K562 (cell line): ENCODE measurements around the gene FBN3. TPM values are rescaled to one million over a fixed set of nuclear protein-coding genes. Genes with fewer than 3 reads are reported as not detected.

Source experiments
- ADNP ChIP-seq: fragments of 200-800 bp; sonication (Bioruptor generic); IDR thresholded peaks from 2 replicates; pipeline ENCODE4 v1.6.1; 2016; ENCODE audit warnings: missing genetic modification characterization, missing compliant biosample characterization
- ARHGAP35 ChIP-seq: fragments of 450-650 bp; IDR thresholded peaks from 2 replicates; pipeline ENCODE4 v1.6.1; 2018; ENCODE audit not compliant: partially characterized antibody
- ASH1L ChIP-seq: fragments of 450-650 bp; IDR thresholded peaks from 2 replicates; pipeline ENCODE4 v1.6.1; 2018; ENCODE audit warnings: borderline replicate concordance, mild to moderate bottlenecking, low read depth; ENCODE audit not compliant: partially characterized antibody
- BCLAF1 ChIP-seq, 2 experiments: fragments of 450-650 bp in 1 of 2; IDR thresholded peaks; 2 replicates each; pipeline ENCODE4 v1.6.1; 2011 to 2017; ENCODE audit warnings: low read depth in 2 of 2, antibody characterized with exemption in 1 of 2, borderline replicate concordance in 1 of 2, low read length in 1 of 2, mild to moderate bottlenecking in 1 of 2, mixed read lengths in 1 of 2; ENCODE audit not compliant: control insufficient read depth in 1 of 2
- C11orf30 ChIP-seq: fragments of 450-650 bp; IDR thresholded peaks from 2 replicates; pipeline ENCODE4 v1.6.1; 2016; ENCODE audit warnings: low read depth, mild to moderate bottlenecking
- CBX2 ChIP-seq: fragments of 200-600 bp; sonication (generic); IDR thresholded peaks from one replicate; pipeline ENCODE4 v1.6.1; 2012; ENCODE audit warnings: mild to moderate bottlenecking, low read length, inconsistent platforms; ENCODE audit not compliant: insufficient read depth, poor library complexity, severe bottlenecking
- CREB5 ChIP-seq: fragments of 250-450 bp; sonication (Bioruptor Pico); IDR thresholded peaks from 2 replicates; pipeline ENCODE4 v1.5.0; 2020; ENCODE audit warnings: mild to moderate bottlenecking
- EHMT2 ChIP-seq: fragments of 450-650 bp; IDR thresholded peaks from 2 replicates; pipeline ENCODE4 v1.6.1; 2018; ENCODE audit warnings: antibody characterized with exemption
- ELK1 ChIP-seq: sonication (generic); formaldehyde crosslinking; IDR thresholded peaks from 2 replicates; pipeline ENCODE4 v1.8.1; 2022; ENCODE audit warnings: missing genetic modification reagents
- MAFG ChIP-seq: fragments of 450-650 bp; conservative IDR thresholded peaks from 2 replicates; pipeline ENCODE4 v1.6.1; 2016; ENCODE audit warnings: missing genetic modification characterization, missing compliant biosample characterization
- NCOA6 ChIP-seq: fragments of 450-650 bp; IDR thresholded peaks from 2 replicates; pipeline ENCODE4 v1.6.1; 2017; ENCODE audit warnings: mild to moderate bottlenecking
- PHB2 ChIP-seq: fragments of 450-650 bp; IDR thresholded peaks from 2 replicates; pipeline ENCODE4 v1.6.1; 2017; ENCODE audit warnings: low read depth
- THRAP3 ChIP-seq: fragments of 450-650 bp; IDR thresholded peaks from 2 replicates; pipeline ENCODE4 v1.6.1; 2016; ENCODE audit warnings: mild to moderate bottlenecking, inconsistent platforms, borderline replicate concordance
- ZBTB7A ChIP-seq: IDR thresholded peaks from 2 replicates; pipeline ENCODE4 v1.6.1; 2011; ENCODE audit warnings: low read depth, mild to moderate bottlenecking, low read length, moderate library complexity, borderline replicate concordance; ENCODE audit not compliant: control insufficient read depth
- ZFPM2 ChIP-seq: fragments of 250-450 bp; sonication (Bioruptor Pico); IDR thresholded peaks from 2 replicates; pipeline ENCODE4 v1.5.1; 2022; ENCODE audit warnings: mild to moderate bottlenecking
- ZNF124 ChIP-seq: sonication (generic); formaldehyde crosslinking; IDR thresholded peaks from 2 replicates; pipeline ENCODE4 v1.8.1; 2022; ENCODE audit warnings: missing genetic modification reagents
- ZNF232 ChIP-seq: sonication (generic); formaldehyde crosslinking; IDR thresholded peaks from 2 replicates; pipeline ENCODE4 v1.8.0; 2022; ENCODE audit warnings: mild to moderate bottlenecking, missing genetic modification reagents
- ZNF586 ChIP-seq: fragments of 450-650 bp; formaldehyde crosslinking; conservative IDR thresholded peaks from 2 replicates; pipeline ENCODE4 v1.4.0; 2020; ENCODE audit warnings: mild to moderate bottlenecking, moderate library complexity
- polyA plus RNA-seq, 8 experiments: library from polyadenylated mRNA; depleted of rRNA in 4 of 8; stranded (reverse) in 5 of 8; unstranded in 3 of 8; fragments of >200 nt; fragmentation: Nextera tagmentation in 2 of 8; fragmentation: Illumina TruSeq in 1 of 8; extraction: Ambion mirVana in 2 of 8; extraction: Trizol in 1 of 8; gene quantifications; 2 replicates each; pipeline versions ENCODE4 v1.2.1 to v1.2.3, GENCODE V29; 2011 to 2014; ENCODE audit warnings: inconsistent platforms in 1 of 8, missing spikeins in 1 of 8
- total RNA-seq, 7 experiments: library from RNA; depleted of rRNA in 6 of 7; stranded (reverse); fragments of >200 nt in 6 of 7; fragmentation: Illumina TruSeq in 2 of 7; extraction: Trizol in 2 of 7; gene quantifications; 2 replicates each; pipeline versions ENCODE4 v1.2.1 to v1.2.3, GENCODE V29; 2011 to 2021; ENCODE audit warnings: low replicate concordance in 1 of 7
- TF ChIP-seq, protein P1 (sequence below): fragments of 150-350 bp; IDR thresholded peaks from 2 replicates; pipeline ENCODE4 v1.6.1; 2014; ENCODE audit warnings: low read depth, mild to moderate bottlenecking, low read length, borderline replicate concordance

FBN3 gene
- total and polyA plus RNA-seq, 9 of the 15 experiments (the other 6 are each of a cell fraction or from before 2014, with no cell fraction given), result under 0.01 to 0.29 (median 0.01) TPM; not detected in 4

DNA sequence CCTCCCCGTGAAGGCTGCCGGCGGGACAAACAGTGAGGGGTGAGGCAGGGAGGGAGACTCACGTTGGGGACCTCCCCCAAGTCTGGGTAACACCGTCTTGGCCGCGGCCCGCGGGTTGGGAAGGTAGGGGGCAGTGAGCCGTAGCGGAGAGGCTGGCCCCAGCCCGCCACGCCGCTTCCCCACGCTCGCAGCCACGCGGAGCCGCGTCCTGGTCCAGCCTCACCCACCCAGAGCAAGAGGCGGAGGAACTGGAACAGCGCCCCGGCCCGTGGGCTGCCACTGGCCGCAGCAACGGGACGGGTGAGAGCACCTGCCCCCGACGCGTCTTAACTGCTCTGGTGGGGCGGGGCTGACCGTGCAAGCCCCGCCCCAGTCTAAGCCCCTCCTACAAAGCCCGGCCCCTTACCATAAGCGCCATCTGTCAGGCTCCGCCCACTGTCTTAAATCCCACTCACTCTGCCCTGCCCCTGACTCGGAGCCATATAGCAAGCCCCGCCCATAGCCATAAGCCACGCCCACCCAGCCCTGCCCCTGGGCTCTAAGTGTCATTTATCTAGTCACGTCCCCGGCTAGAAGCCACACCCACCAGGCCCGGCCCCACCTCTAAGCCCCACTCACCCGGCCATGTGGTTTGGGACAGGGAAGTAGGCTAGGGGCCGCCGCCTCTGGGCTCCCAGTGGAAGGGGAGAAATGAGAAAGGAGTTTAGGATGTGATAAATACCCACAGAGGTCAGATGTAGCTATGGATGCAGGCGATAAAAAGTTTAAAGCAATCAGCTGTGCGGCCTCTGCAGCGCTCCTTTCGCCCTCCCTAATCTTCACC, 98.9 kb downstream of the FBN3 start (continued):
- no peak for TF ChIP-seq ASH1L
- TF ChIP-seq CREB5 (CRISPR knock-in tag), result no peak
- no peak for TF ChIP-seq ZNF124 (CRISPR knock-in tag)
- no peak for TF ChIP-seq C11orf30
- TF ChIP-seq, protein P1, sequence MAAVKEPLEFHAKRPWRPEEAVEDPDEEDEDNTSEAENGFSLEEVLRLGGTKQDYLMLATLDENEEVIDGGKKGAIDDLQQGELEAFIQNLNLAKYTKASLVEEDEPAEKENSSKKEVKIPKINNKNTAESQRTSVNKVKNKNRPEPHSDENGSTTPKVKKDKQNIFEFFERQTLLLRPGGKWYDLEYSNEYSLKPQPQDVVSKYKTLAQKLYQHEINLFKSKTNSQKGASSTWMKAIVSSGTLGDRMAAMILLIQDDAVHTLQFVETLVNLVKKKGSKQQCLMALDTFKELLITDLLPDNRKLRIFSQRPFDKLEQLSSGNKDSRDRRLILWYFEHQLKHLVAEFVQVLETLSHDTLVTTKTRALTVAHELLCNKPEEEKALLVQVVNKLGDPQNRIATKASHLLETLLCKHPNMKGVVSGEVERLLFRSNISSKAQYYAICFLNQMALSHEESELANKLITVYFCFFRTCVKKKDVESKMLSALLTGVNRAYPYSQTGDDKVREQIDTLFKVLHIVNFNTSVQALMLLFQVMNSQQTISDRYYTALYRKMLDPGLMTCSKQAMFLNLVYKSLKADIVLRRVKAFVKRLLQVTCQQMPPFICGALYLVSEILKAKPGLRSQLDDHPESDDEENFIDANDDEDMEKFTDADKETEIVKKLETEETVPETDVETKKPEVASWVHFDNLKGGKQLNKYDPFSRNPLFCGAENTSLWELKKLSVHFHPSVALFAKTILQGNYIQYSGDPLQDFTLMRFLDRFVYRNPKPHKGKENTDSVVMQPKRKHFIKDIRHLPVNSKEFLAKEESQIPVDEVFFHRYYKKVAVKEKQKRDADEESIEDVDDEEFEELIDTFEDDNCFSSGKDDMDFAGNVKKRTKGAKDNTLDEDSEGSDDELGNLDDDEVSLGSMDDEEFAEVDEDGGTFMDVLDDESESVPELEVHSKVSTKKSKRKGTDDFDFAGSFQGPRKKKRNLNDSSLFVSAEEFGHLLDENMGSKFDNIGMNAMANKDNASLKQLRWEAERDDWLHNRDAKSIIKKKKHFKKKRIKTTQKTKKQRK, result no peak
- no peak for TF ChIP-seq ZNF586
- no peak for TF ChIP-seq ADNP (tag)
- no peak for TF ChIP-seq ZNF232 (CRISPR knock-in tag)
- no peak for TF ChIP-seq EHMT2
- no peak for TF ChIP-seq PHB2
- TF ChIP-seq CBX2, result no peak
- TF ChIP-seq NCOA6, result no peak
- TF ChIP-seq THRAP3, result no peak
- no peak for TF ChIP-seq ARHGAP35
- TF ChIP-seq MAFG (tag), result no peak
- no peak for TF ChIP-seq ZFPM2 (CRISPR knock-in tag)
- TF ChIP-seq ZBTB7A, result no peak
- TF ChIP-seq ELK1 (CRISPR knock-in tag), result no peak
- TF ChIP-seq BCLAF1 (IDR thresholded peaks at IDR 0.05; ENCODE audit: borderline replicate concordance in 1 of 2, control insufficient read depth in 1 of 2, low read depth in 2 of 2, low read length in 1 of 2), result no peak
